ENCODE measurements around the gene ARL16. TPM values are rescaled to one million over a fixed set of nuclear protein-coding genes. Genes with fewer than 3 reads are reported as not detected.

Gene ARL16
- total and polyA plus RNA-seq, 3 experiments from 2014 or later, result 16.3 to 33.0 (median 19.7) TPM

DNA sequence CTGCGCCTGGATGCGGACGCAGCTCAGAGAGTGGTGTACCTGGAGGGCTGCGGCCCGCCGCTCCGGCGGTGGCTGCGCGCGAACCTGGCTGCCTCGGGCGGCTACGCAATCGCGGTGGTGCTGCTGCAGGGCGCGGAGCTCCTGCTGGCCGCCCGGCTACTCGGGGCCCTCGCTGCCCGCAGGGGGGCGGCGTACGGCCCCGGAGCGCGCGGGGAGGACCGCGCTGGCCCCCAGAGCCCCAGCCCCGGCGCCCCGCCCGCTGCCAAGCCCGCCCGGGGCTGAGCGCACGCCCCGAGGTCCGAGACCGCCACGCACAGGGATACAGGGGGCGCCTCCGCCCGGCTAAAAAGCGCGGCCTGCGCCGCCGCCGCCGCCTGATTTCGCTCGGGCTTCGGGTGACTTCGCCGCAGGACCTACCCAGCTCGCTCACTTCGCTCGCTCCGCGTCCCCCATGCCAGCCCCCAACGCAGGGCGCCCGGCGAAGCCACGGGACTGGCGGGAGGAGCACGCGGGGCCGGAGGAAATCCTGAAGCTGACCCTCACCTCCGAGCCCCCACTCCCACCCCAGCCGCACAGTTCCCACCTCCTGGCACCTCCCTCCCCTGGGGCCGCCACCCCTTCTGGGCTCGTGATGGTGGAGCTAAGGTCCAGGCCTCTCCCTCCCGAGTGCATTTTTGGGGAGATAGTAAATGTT lies 35.4 kb downstream of the ARL16 start:
- POLR2A ChIA-PET, result interaction anchor here (0.8 kb wide), 1 partner anchor 23 kb away, joined by 5 read pairs; no protein-coding TSS in a partner anchor
- no peaks in the 10 kb centered on the region for H3K9me3 ChIP-seq (ENCODE audit: low read length)
- H3K36me3 Mint-ChIP-seq, result peaks cover 0 to 4% (median 0%) of the 10 kb centered on the region in 3 donors
- peaks cover 22 to 25% of the 10 kb centered on the region in 2 donors for H3K27me3 Mint-ChIP-seq
- H3K36me3 ChIP-seq (ENCODE audit: insufficient read depth, low read length), result no peaks in the 10 kb centered on the region
- H3K4me1 Mint-ChIP-seq, result peaks cover 0 to 8% (median 0%) of the 10 kb centered on the region in 3 donors
- no peaks in the 10 kb centered on the region for H3K27me3 ChIP-seq (ENCODE audit: insufficient read depth, low read length, poor library complexity, severe bottlenecking)
- no peaks in the 10 kb centered on the region for H3K9me3 Mint-ChIP-seq
- H3K4me3 Mint-ChIP-seq, result no peak overlapping the region
- CTCF ChIA-PET, result no interaction called here
- peaks cover 2% of the 10 kb centered on the region for H3K4me1 ChIP-seq (ENCODE audit: insufficient read depth, low read length)
- H3K27ac Mint-ChIP-seq, result no peak overlapping the region
- DNase-seq, result no peak
- no peak overlapping the region for H3K27ac ChIP-seq (ENCODE audit: low read depth, low read length)
- no peak overlapping the region for H3K4me3 ChIP-seq (ENCODE audit: low read length)

DNA sequence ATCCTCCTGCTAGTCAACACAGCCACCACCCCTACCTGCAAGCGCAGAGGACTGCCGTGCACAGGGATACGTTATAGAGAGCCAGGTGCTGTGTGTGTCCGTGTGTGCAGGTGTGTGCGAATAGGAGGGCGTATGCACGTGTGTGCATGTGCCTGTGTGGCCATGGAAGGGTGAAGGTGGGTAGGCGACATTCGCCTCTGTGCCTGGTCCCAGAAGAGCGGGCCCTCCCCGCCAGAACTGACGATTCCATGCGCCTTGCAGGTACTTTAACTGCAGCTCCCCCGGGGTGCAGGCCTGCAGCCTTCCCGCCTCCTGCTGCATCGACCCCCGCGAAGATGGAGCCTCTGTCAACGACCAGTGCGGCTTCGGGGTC lies 36.0 kb downstream of the ARL16 start:
- Mint-ChIP-seq H3K27ac (no peak overlapping the region), H3K36me3 (peaks cover 0 to 4% (median 0%) of the 10 kb centered on the region in 3 donors), H3K4me1 (peaks cover 0 to 3% (median 0%) of the 10 kb centered on the region in 3 donors), H3K9me3 (no peaks in the 10 kb centered on the region), H3K27me3 (peaks cover 21 to 25% of the 10 kb centered on the region in 2 donors), H3K4me3 (no peak overlapping the region)
- H3K4me1 ChIP-seq (ENCODE audit: insufficient read depth, low read length), result no peaks in the 10 kb centered on the region
- POLR2A ChIA-PET, result interaction anchor here (0.8 kb wide), 1 partner anchor 23 kb away, joined by 5 read pairs; no protein-coding TSS in a partner anchor
- DNase-seq, result no peak
- H3K36me3 ChIP-seq (ENCODE audit: insufficient read depth, low read length), result no peaks in the 10 kb centered on the region
- H3K27ac ChIP-seq (ENCODE audit: low read depth, low read length), result no peak overlapping the region
- no peak overlapping the region for H3K4me3 ChIP-seq (ENCODE audit: low read length)
- no peaks in the 10 kb centered on the region for H3K9me3 ChIP-seq (ENCODE audit: low read length)
- no peaks in the 10 kb centered on the region for H3K27me3 ChIP-seq (ENCODE audit: insufficient read depth, low read length, poor library complexity, severe bottlenecking)
- CTCF ChIA-PET, result no interaction called here

DNA sequence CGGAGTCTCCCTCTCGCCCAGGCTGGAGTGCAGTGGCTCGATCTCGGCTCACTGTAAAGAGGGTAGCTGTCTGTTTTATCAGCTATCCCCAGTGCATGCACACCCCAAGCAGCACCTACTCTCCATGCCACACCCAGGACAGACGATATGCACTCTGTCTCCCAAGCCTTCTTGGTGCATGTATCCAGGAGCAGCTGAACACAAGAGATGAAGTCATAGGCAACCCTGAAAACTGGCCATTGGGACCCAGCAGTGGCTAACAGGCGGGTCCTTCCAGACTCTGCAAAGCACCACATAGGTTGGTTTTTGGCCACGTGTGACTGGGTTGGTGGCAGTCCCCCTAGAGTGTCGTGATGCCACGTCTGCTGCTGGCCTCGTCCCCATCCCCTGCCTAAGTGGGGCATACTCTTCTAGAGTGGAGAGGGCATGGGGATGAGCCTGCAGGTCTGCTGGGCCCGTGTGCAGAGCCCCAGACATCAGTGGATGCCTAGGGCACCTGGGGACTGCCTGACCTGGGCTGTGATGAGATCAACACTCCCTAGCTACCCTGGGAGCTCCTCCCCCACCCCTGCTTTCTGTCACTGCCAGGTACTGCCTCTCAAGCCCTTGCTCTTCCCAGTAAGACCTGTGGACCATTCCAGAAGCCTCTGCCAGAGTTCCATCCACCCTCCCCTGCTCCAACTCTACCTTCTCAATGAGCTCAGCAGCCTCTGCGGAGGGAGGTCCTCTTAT lies 36.6 kb downstream of the ARL16 start:
- Mint-ChIP-seq H3K36me3 (peaks cover 0 to 4% (median 0%) of the 10 kb centered on the region in 3 donors), H3K4me1 (peaks cover 0 to 3% (median 0%) of the 10 kb centered on the region in 3 donors), H3K9me3 (no peaks in the 10 kb centered on the region), H3K27me3 (peaks cover 21 to 24% of the 10 kb centered on the region in 2 donors), H3K4me3 (no peak overlapping the region), H3K27ac (no peak overlapping the region)
- no peaks in the 10 kb centered on the region for H3K27me3 ChIP-seq (ENCODE audit: insufficient read depth, low read length, poor library complexity, severe bottlenecking)
- H3K36me3 ChIP-seq (ENCODE audit: insufficient read depth, low read length), result no peaks in the 10 kb centered on the region
- ChIA-PET CTCF (interaction anchor here (1.2 kb wide), 1 partner anchor 9 kb away, joined by 3 read pairs; the partner anchor contains the start of gene PDE6G), POLR2A (interaction anchor here (0.8 kb wide), 1 partner anchor 22 kb away, joined by 5 read pairs; no protein-coding TSS in a partner anchor)
- H3K4me3 ChIP-seq (ENCODE audit: low read length), result no peak overlapping the region
- no peak for DNase-seq
- no peaks in the 10 kb centered on the region for H3K4me1 ChIP-seq (ENCODE audit: insufficient read depth, low read length)
- no peak overlapping the region for H3K27ac ChIP-seq (ENCODE audit: low read depth, low read length)
- no peaks in the 10 kb centered on the region for H3K9me3 ChIP-seq (ENCODE audit: low read length)

DNA sequence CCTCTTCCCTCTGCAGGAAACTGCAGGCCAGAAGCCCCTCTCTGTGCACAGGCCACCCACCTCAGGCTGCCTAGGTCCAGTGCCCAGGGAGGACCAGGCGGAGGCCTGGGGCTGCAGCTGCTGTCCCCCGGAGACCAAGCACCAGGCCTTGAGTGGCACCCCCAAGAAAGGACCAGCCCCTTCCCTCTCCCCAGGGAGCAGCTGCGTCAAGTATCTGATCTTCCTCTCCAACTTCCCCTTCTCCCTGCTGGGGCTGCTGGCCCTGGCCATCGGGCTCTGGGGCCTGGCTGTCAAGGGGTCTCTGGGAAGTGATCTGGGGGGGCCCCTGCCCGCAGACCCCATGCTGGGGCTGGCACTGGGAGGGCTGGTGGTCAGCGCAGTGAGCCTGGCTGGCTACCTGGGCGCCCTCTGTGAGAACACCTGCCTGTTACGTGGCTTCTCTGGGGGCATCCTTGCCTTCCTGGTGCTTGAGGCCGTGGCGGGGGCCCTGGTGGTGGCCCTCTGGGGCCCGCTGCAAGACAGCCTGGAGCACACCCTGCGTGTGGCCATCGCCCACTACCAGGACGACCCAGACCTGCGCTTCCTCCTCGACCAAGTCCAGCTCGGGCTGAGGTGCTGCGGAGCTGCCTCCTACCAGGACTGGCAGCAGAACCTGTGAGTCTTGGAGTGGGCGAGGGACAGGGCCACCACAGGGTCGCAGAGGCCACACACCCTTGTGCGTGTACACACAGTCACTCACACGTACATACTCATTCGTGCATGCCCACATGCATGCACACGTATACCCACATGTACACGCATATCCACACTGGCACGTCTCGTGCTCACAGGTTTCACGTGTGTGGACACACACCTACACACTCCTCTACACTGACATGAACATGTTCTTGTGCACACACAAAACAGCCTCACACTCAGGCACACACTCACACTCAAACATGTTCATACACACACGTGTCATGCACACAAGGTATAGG lies 38.3 kb downstream of the ARL16 start:
- DNase-seq, result no peak
- ChIA-PET CTCF (interaction anchor here (1.2 kb wide), 1 partner anchor 11 kb away, joined by 3 read pairs; the partner anchor contains the start of gene PDE6G), POLR2A (no interaction called here)
- H3K27me3 Mint-ChIP-seq, result peaks cover 16 to 22% of the 10 kb centered on the region in 2 donors
- Histone ChIP-seq H3K9me3 (ENCODE audit: low read length) (no peaks in the 10 kb centered on the region), H3K4me1 (ENCODE audit: insufficient read depth, low read length) (no peaks in the 10 kb centered on the region), H3K27ac (ENCODE audit: low read depth, low read length) (no peak overlapping the region), H3K27me3 (ENCODE audit: insufficient read depth, low read length, poor library complexity, severe bottlenecking) (no peaks in the 10 kb centered on the region), H3K4me3 (ENCODE audit: low read length) (no peak overlapping the region), H3K36me3 (ENCODE audit: insufficient read depth, low read length) (no peaks in the 10 kb centered on the region)
- H3K9me3 Mint-ChIP-seq, result no peaks in the 10 kb centered on the region
- H3K4me3 Mint-ChIP-seq, result no peak overlapping the region
- no peaks in the 10 kb centered on the region for H3K4me1 Mint-ChIP-seq
- peak overlapping the region in 1 of 8 donors; percentile 12 for H3K27ac Mint-ChIP-seq
- H3K36me3 Mint-ChIP-seq, result no peaks in the 10 kb centered on the region

DNA sequence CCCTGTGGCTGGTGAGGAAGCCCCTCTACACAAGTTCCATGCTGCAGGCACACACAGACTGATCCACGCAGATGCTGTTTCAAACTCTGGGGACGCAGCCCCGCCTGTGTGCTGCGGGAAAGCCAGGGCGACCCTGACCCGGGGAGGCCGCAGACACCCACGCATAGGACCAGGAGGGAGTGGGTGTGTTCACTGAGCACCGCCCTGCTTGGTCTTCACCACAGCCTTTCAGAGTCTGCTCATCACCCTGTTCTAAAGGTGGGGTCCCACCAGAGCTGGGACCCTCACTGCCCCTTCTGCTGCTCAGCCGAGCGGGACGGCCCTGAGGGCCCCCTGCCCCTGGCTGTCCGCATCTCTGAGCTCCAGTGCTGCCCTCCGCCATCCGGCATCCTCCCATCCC lies 39.1 kb downstream of the ARL16 start:
- H3K9me3 Mint-ChIP-seq, result no peaks in the 10 kb centered on the region
- no peak for DNase-seq
- H3K27me3 Mint-ChIP-seq, result peaks cover 12 to 16% of the 10 kb centered on the region in 2 donors
- Histone ChIP-seq H3K27me3 (ENCODE audit: insufficient read depth, low read length, poor library complexity, severe bottlenecking) (no peaks in the 10 kb centered on the region), H3K36me3 (ENCODE audit: insufficient read depth, low read length) (no peaks in the 10 kb centered on the region), H3K9me3 (ENCODE audit: low read length) (no peaks in the 10 kb centered on the region), H3K27ac (ENCODE audit: low read depth, low read length) (no peak overlapping the region), H3K4me3 (ENCODE audit: low read length) (no peak overlapping the region), H3K4me1 (ENCODE audit: insufficient read depth, low read length) (no peaks in the 10 kb centered on the region)
- CTCF ChIA-PET, result no interaction called here
- POLR2A ChIA-PET, result no interaction called here
- H3K4me1 Mint-ChIP-seq, result no peaks in the 10 kb centered on the region
- H3K4me3 Mint-ChIP-seq, result no peak overlapping the region
- H3K27ac Mint-ChIP-seq, result no peak overlapping the region
- H3K36me3 Mint-ChIP-seq, result no peaks in the 10 kb centered on the region

DNA sequence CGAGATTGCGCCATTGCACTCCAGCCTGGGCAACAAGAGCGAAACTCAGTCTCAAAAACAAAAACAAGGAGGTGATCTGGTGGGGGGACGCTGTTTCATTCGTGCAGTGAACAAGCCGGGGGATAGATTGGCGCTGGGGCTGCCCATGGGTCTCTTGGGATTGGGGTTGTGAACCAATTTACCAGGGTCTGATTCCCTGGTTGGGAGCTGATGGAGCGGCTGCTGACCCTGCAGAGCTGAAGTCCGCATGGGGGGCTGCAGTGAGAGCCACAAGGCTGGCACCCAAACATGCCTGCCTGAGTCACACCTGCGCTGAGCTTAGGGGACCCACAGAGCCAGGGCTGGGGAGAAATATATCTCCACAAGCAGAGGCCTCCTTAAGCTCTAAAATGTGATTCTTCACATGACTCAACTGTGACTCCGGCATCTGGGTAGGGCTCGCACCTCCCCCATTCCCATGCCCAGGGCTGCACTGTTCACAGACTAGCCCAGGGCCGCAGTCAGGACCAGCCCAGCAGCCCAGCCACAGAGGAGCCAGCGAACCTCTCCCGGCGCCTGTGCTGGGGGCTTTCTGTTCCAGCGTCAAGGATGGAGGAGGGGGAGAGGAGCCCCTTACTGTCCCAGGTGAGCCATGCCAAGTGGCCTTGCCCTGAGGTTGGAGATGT lies 41.6 kb downstream of the ARL16 start:
- no peak overlapping the region for H3K4me3 Mint-ChIP-seq
- H3K27me3 Mint-ChIP-seq, result peaks cover 0 to 1% of the 10 kb centered on the region in 2 donors
- ChIA-PET POLR2A (no interaction called here), CTCF (no interaction called here)
- Histone ChIP-seq H3K4me1 (ENCODE audit: insufficient read depth, low read length) (no peaks in the 10 kb centered on the region), H3K36me3 (ENCODE audit: insufficient read depth, low read length) (no peaks in the 10 kb centered on the region), H3K27ac (ENCODE audit: low read depth, low read length) (no peak overlapping the region), H3K9me3 (ENCODE audit: low read length) (no peaks in the 10 kb centered on the region), H3K4me3 (ENCODE audit: low read length) (no peak overlapping the region), H3K27me3 (ENCODE audit: insufficient read depth, low read length, poor library complexity, severe bottlenecking) (no peaks in the 10 kb centered on the region)
- no peaks in the 10 kb centered on the region for H3K9me3 Mint-ChIP-seq
- no peak for DNase-seq
- H3K4me1 Mint-ChIP-seq, result peaks cover 0 to 2% (median 0%) of the 10 kb centered on the region in 3 donors
- no peaks in the 10 kb centered on the region for H3K36me3 Mint-ChIP-seq
- H3K27ac Mint-ChIP-seq, result no peak overlapping the region

DNA sequence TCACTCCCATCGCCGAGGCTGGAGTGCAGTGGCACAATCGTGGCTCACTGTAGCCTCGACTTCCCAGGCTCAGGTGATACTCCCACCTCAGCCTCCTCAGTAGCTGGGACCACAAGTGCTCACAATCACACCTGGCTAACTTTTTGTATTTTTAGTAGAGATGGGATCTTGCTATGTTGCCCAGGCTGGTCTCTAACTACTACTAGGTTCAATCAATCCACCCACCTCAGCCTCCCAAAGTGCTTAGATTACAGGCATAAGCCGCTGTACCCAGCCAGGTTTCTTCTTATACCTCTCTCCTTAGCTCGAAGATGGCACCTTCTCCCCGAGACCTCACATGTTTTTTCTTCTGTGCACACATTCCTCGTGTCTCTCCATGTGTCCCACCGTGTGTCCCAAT lies 43.6 kb downstream of the ARL16 start:
- no peak for DNase-seq
- H3K27me3 ChIP-seq (ENCODE audit: insufficient read depth, low read length, poor library complexity, severe bottlenecking), result no peaks in the 10 kb centered on the region
- peak overlapping the region in 1 of 8 donors; percentile 65 for H3K27ac Mint-ChIP-seq
- H3K9me3 Mint-ChIP-seq, result no peaks in the 10 kb centered on the region
- H3K27ac ChIP-seq (ENCODE audit: low read depth, low read length), result no peak overlapping the region
- peaks cover 12 to 13% (median 12%) of the 10 kb centered on the region in 3 donors for H3K4me1 Mint-ChIP-seq
- peaks cover 14% of the 10 kb centered on the region for H3K4me1 ChIP-seq (ENCODE audit: insufficient read depth, low read length)
- no peaks in the 10 kb centered on the region for H3K9me3 ChIP-seq (ENCODE audit: low read length)
- no peak overlapping the region for H3K4me3 ChIP-seq (ENCODE audit: low read length)
- H3K27me3 Mint-ChIP-seq, result peaks cover 0 to 1% of the 10 kb centered on the region in 2 donors
- peaks cover 0 to 2% (median 0%) of the 10 kb centered on the region in 3 donors for H3K36me3 Mint-ChIP-seq
- POLR2A ChIA-PET, result no interaction called here
- CTCF ChIA-PET, result no interaction called here
- H3K36me3 ChIP-seq (ENCODE audit: insufficient read depth, low read length), result no peaks in the 10 kb centered on the region
- peak overlapping the region in 1 of 7 donors; percentile 31 for H3K4me3 Mint-ChIP-seq

All from CD8-positive, alpha-beta memory T cell (primary cell).